GM19452 (cell line): ENCODE results near the gene ST6GAL1.
"Not testable (repeated sequence)": the region's sequence is repeated elsewhere in the genome, so short reads cannot be mapped to it uniquely, and the experiment has no call there.

Experiments
- ATAC-seq: cut with Tn5 transposase; IDR thresholded peaks from one replicate; pipeline ENCODE4 v1.9.1; 2021; ENCODE audit not compliant: unreplicated experiment

Gene ST6GAL1

GRCh38 chr3:186939536-186939935, 9.2 kb downstream of the ST6GAL1 start:
- ATAC-seq, result no peak

- ATAC-seq, result no peak
These were observed 10.6 kb downstream of the ST6GAL1 start for GRCh38 chr3:186940967-186941366.

- ATAC-seq, result no peak
These were observed 11.8 kb downstream of the ST6GAL1 start for GRCh38 chr3:186942168-186942567.

GRCh38 chr3:186945255-186945823, 15.0 kb downstream of the ST6GAL1 start:
- no peak for ATAC-seq

GRCh38 chr3:186946756-186947375, 16.5 kb downstream of the ST6GAL1 start:
- ATAC-seq, result peak; percentile 65

- no peak for ATAC-seq
These were observed 19.1 kb downstream of the ST6GAL1 start for GRCh38 chr3:186949281-186949982.

GRCh38 chr3:186950402-186951093, 20.2 kb downstream of the ST6GAL1 start:
- no peak for ATAC-seq

- no peak for ATAC-seq
These were observed 21.6 kb downstream of the ST6GAL1 start for GRCh38 chr3:186951640-186952552.

GRCh38 chr3:186953011-186953487, 22.7 kb downstream of the ST6GAL1 start:
- ATAC-seq, result peak; percentile 59

- not testable (repeated sequence) for ATAC-seq
These were observed 23.8 kb downstream of the ST6GAL1 start for GRCh38 chr3:186953992-186954699.

GRCh38 chr3:186955898-186956696, 25.8 kb downstream of the ST6GAL1 start:
- ATAC-seq, result no peak

GRCh38 chr3:186959029-186959624, 28.8 kb downstream of the ST6GAL1 start:
- no peak for ATAC-seq

GRCh38 chr3:186960347-186960746, 30.0 kb downstream of the ST6GAL1 start:
- no peak for ATAC-seq

GRCh38 chr3:186962445-186962844, 32.1 kb downstream of the ST6GAL1 start:
- ATAC-seq, result no peak

- no peak for ATAC-seq
These were observed 33.3 kb downstream of the ST6GAL1 start for GRCh38 chr3:186963636-186964035.

GRCh38 chr3:186964071-186964470, 33.7 kb downstream of the ST6GAL1 start:
- no peak for ATAC-seq

GRCh38 chr3:186964616-186965015, 34.3 kb downstream of the ST6GAL1 start:
- ATAC-seq, result no peak

GRCh38 chr3:186965141-186965879, 35.0 kb downstream of the ST6GAL1 start:
- ATAC-seq, result no peak
